ENCODE measurements around the gene WDCP.

- TF ChIP-seq CTCF (IDR thresholded peaks at IDR 0.05; ENCODE audit: low read depth, low read length) (no peak), MYC (IDR thresholded peaks at IDR 0.05; ENCODE audit: low read depth, low read length) (no peak), POLR2A (IDR thresholded peaks at IDR 0.05; ENCODE audit: extremely low read depth, insufficient read length) (no peak), MAX (IDR thresholded peaks at IDR 0.05; ENCODE audit: low read depth, low read length) (no peak)
Measured at GRCh38 chr2:24054366-24055010, 7.3 kb upstream of the WDCP start.
